GM10248 (cell line): ENCODE results near the gene CAPN10.

Source experiments
- CTCF ChIA-PET: fragments of 300-600 bp; sonication (Branson Sonifier 250); formaldehyde crosslinking; extraction: SDS; loops from one replicate; lab custom pipeline; 2021; ENCODE audit warnings: antibody characterized with exemption; lab: Yijun Ruan, JAX
- POLR2A ChIA-PET: fragments of 350-650 bp; sonication (Branson Sonifier 250); formaldehyde crosslinking; extraction: SDS; loops from one replicate; lab custom pipeline; 2020; ENCODE audit warnings: antibody characterized with exemption; lab: Yijun Ruan, JAX
- DNase-seq: peaks from one replicate; pipeline ENCODE4 v3.0.0; 2012; ENCODE audit errors: extremely low spot score
- TF ChIP-seq, protein P1 (sequence below): IDR thresholded peaks from 2 replicates; pipeline ENCODE4 v1.5.1; 2012; ENCODE audit warnings: mild to moderate bottlenecking, low read depth; ENCODE audit errors: extremely low read depth, missing control alignments, control extremely low read depth

CAPN10 gene

DNA sequence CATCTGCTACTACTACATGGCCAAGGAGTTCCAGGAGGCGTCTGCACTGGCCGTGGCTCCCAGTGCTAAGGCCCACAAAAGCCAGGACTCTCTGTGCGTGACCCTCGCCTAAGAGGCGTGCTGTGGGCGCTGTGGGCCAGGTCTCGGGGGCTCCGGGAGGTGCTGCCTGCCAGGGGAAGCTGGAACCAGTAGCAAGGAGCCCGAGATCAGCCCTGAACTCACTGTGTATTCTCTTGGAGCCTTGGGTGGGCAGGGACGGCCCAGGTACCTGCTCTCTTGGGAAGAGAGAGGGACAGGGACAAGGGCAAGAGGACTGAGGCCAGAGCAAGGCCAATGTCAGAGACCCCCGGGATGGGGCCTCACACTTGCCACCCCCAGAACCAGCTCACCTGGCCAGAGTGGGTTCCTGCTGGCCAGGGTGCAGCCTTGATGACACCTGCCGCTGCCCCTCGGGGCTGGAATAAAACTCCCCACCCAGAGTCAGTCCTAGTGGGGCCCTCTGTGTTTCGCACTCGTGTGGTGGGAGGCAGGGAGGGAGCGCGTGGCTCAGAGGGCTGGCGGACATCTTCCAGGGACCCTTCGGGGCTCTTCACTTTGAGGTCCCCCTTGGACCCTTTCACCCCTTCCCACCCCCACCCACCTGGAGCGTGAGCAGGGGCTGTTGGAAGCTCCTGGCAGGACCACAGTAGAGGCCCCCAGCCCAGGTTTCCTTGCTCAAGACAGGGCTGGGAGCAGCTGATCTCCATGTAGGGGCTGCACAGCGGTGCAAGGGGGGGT is 44.4 kb downstream of the CAPN10 start:
- ChIA-PET CTCF (no interaction called here), POLR2A (no interaction called here)
- no peak for DNase-seq
- TF ChIP-seq, protein P1, sequence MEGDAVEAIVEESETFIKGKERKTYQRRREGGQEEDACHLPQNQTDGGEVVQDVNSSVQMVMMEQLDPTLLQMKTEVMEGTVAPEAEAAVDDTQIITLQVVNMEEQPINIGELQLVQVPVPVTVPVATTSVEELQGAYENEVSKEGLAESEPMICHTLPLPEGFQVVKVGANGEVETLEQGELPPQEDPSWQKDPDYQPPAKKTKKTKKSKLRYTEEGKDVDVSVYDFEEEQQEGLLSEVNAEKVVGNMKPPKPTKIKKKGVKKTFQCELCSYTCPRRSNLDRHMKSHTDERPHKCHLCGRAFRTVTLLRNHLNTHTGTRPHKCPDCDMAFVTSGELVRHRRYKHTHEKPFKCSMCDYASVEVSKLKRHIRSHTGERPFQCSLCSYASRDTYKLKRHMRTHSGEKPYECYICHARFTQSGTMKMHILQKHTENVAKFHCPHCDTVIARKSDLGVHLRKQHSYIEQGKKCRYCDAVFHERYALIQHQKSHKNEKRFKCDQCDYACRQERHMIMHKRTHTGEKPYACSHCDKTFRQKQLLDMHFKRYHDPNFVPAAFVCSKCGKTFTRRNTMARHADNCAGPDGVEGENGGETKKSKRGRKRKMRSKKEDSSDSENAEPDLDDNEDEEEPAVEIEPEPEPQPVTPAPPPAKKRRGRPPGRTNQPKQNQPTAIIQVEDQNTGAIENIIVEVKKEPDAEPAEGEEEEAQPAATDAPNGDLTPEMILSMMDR: no peak

DNA sequence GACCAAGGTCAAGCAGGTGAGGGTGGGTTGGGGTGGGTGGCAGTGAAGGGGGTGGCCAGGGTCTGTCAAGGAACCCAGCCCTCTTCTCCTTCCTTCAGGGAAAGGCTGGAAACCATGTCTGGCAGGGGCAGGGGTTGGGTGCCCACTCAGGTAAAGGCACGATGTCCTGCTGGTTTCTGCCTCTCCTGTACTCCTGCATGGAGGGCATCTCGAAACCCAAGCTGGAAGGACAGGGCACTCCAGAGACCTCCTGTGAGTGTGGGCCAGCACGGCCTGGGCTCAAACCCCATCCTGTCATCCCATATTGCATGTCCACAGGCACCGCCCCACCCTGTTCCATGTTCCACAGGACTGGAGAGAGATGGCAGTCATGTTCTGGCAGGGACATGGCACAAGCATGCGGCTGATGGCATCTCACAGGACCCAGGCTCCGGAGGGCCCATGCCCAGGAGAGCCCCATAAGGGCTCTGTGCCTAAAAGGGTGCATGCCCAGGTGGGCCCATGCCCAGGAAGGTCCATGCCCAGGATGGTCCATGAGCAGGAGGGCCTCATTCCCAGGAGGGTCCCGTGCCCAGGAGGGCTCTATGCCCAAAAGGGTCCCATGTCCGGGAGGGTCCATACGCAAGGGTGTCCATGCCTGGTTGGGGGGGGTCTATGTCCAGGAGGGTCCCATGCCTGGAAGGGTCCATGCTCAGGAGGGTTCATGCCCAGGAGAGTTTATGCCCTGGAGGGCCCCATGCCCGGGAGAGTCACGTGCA is 45.2 kb downstream of the CAPN10 start:
- no peak for DNase-seq
- TF ChIP-seq, protein P1: no peak
- ChIA-PET POLR2A (no interaction called here), CTCF (no interaction called here)

GRCh38 chr2:240632306-240632721 is 45.8 kb downstream of the CAPN10 start:
- no peak for DNase-seq
- CTCF ChIA-PET: no interaction called here
- TF ChIP-seq, protein P1: no peak
- POLR2A ChIA-PET: no interaction called here

DNA sequence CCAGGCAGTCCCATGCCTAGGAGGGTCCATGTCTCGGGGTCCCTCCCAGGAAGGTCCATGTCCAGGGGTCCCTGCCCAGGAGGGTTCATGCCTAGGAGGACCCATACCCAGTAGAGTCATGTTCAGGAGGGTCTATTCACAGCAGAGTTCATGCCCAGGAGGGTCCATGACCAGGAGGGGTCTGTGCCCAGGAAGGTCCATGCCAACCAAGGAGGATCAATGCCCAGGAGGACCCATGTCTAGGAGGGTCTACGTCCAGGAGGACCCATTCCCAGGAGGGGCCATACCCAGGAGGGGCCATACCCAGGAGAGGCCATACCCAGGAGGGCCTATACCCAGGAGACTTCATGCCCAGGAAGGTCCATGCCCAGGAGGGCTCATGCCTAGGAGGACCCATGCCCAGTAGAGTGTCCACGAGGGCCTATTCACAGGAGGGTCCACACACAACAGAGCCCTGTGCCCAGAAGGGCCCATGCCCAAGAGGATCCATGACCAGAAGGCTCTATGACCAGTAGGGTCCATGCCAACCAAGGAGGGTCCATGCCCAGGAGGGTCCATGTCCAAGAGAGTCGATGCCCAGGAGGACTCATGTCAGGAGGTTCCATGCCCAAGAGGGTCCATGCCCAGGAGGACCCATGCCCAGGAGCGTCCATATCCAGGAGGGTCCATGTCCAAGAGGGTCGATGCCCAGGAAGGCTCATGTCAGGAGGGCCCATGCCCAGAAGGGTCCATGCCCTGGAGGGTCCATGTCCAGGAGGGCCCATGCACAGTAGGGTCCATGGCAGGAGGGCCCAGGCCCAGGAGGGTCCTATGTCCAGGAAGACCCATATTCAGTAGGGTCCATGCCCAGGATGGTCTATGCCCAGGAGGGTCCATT is 48.8 kb downstream of the CAPN10 start:
- CTCF ChIA-PET: no interaction called here
- TF ChIP-seq, protein P1: no peak
- no peak for DNase-seq
- POLR2A ChIA-PET: no interaction called here

DNA sequence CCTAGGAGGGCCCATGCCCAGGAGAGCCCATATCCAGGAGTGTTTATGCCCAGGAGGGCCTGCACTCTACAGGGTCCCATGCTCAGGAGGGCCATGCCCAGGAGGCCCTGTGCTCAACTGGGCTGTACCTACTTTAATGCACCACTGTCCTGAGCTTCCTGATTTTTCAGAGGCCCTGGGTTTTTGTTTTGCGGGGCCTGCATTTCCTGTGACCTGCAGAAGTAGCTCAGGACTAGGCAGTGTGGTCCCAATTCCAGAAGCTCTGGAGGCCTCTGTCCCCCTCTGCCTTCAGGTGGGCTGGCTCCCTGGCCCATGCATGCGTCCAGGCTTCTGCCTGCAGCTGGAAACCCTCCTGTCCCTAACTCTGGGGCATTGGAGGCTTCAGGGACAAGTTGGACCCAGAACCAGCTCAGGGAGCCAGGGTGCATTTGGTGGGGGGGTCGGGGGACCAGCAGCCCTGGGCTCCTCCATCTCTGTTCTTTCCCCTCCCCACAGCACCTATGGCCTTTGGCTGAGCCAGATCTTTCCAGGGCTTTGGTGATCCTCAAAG is 49.5 kb downstream of the CAPN10 start:
- no peak for DNase-seq
- ChIA-PET POLR2A (no interaction called here), CTCF (no interaction called here)
- TF ChIP-seq, protein P1: no peak
